ENCODE measurements around the gene GREB1L. TPM values are rescaled to one million over a fixed set of nuclear protein-coding genes. Genes with fewer than 3 reads are reported as not detected.

The GREB1L gene
- total RNA-seq, 1 experiment from 2014 or later = 0.26 TPM

DNA sequence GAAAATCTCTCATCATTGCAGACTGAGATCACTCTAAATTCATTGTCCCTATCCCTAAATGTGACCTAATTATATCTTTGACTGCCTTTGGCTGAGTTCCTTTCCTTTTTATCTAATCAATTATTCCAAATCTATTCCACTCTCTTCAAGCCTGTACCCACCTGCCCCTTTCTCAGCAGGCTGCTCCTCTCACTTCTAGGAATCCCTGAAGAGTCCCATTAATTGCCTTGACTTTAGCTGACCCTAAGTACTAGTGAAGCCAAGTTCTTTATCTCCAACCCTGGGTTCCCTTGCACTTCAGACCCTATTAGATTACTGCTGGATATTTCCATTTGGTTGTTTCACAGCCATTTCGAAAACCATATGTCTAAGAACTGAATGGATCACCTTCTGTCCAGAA lies 102.8 kb downstream of the GREB1L start:
- CTCF ChIA-PET = no interaction called here
- Mint-ChIP-seq H3K27ac (no peak overlapping the region), H3K27me3 (ENCODE audit: low read depth) (peaks cover 10% of the 10 kb centered on the region), H3K4me3 (no peak overlapping the region), H3K36me3 (peaks cover 4% of the 10 kb centered on the region), H3K9me3 (peaks cover 8% of the 10 kb centered on the region), H3K4me1 (peaks cover 20% of the 10 kb centered on the region)
- no peak for ATAC-seq
- no peak for TF ChIP-seq ELF4 (CRISPR knock-in tag; IDR thresholded peaks at IDR 0.05; ENCODE audit: low read depth)
- TF ChIP-seq ZNF263 (CRISPR knock-in tag; IDR thresholded peaks at IDR 0.05; ENCODE audit: low read depth) = no peak
- TF ChIP-seq FOXP1 (CRISPR knock-in tag; IDR thresholded peaks at IDR 0.05; ENCODE audit: borderline replicate concordance) = no peak
- TF ChIP-seq HMGXB4 (CRISPR knock-in tag; IDR thresholded peaks at IDR 0.05) = no peak
- TF ChIP-seq GRHL2 (CRISPR knock-in tag; IDR thresholded peaks at IDR 0.05; ENCODE audit: insufficient replicate concordance, severe bottlenecking) = no peak
- no peak for TF ChIP-seq TP53 (CRISPR knock-in tag; IDR thresholded peaks at IDR 0.05)
- no peak for TF ChIP-seq E2F5 (CRISPR knock-in tag; IDR thresholded peaks at IDR 0.05)
- TF ChIP-seq GTF2I (CRISPR knock-in tag; conservative IDR thresholded peaks at IDR 0.05) = no peak
- TF ChIP-seq, protein P1, sequence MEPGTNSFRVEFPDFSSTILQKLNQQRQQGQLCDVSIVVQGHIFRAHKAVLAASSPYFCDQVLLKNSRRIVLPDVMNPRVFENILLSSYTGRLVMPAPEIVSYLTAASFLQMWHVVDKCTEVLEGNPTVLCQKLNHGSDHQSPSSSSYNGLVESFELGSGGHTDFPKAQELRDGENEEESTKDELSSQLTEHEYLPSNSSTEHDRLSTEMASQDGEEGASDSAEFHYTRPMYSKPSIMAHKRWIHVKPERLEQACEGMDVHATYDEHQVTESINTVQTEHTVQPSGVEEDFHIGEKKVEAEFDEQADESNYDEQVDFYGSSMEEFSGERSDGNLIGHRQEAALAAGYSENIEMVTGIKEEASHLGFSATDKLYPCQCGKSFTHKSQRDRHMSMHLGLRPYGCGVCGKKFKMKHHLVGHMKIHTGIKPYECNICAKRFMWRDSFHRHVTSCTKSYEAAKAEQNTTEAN (CRISPR knock-in tag; IDR thresholded peaks at IDR 0.05) = no peak
- no peak for TF ChIP-seq JAZF1 (CRISPR knock-in tag; IDR thresholded peaks at IDR 0.05)
- TF ChIP-seq ATF1 (CRISPR knock-in tag; IDR thresholded peaks at IDR 0.05) = no peak
- no peak for TF ChIP-seq AR (CRISPR knock-in tag; IDR thresholded peaks at IDR 0.05)
- no peak for TF ChIP-seq NR1H2 (CRISPR knock-in tag; IDR thresholded peaks at IDR 0.05)
- no peak for TF ChIP-seq ETV6 (CRISPR knock-in tag; IDR thresholded peaks at IDR 0.05)
- TF ChIP-seq SOX15 (CRISPR knock-in tag; IDR thresholded peaks at IDR 0.05) = no peak
- no peak for TF ChIP-seq TEAD1 (CRISPR knock-in tag; IDR thresholded peaks at IDR 0.05)
- TF ChIP-seq ZNF121 (CRISPR knock-in tag; IDR thresholded peaks at IDR 0.05) = no peak
- no peak for TF ChIP-seq E2F4 (CRISPR knock-in tag; IDR thresholded peaks at IDR 0.05; ENCODE audit: borderline replicate concordance, low read depth)
- no peak for DNase-seq (ENCODE audit: low spot score)
- POLR2A ChIA-PET = no interaction called here

- ChIA-PET CTCF (no interaction called here), POLR2A (no interaction called here)
- no peak for ATAC-seq
- DNase-seq (ENCODE audit: low spot score) = no peak
- Mint-ChIP-seq H3K4me3 (no peak overlapping the region), H3K27me3 (ENCODE audit: low read depth) (peaks cover 10% of the 10 kb centered on the region), H3K27ac (no peak overlapping the region), H3K36me3 (peaks cover 4% of the 10 kb centered on the region), H3K4me1 (peaks cover 20% of the 10 kb centered on the region), H3K9me3 (peaks cover 8% of the 10 kb centered on the region)
- TF ChIP-seq ETV6 (CRISPR knock-in tag; IDR thresholded peaks at IDR 0.05) (no peak), FOXP1 (CRISPR knock-in tag; IDR thresholded peaks at IDR 0.05; ENCODE audit: borderline replicate concordance) (no peak), NFYB (CRISPR knock-in tag; conservative IDR thresholded peaks at IDR 0.05; ENCODE audit: low read depth) (no peak), JAZF1 (CRISPR knock-in tag; IDR thresholded peaks at IDR 0.05) (no peak)
- TF ChIP-seq, protein P1 (CRISPR knock-in tag; IDR thresholded peaks at IDR 0.05) = no peak
Measured at GRCh38 chr18:21345840-21346239, 103.8 kb downstream of the GREB1L start.

Data from WTC11 (cell line).